Activated CD4-positive, alpha-beta T cell treated with anti-CD3 and anti-CD28 coated beads for 24 hours (primary cell): Measurements from ENCODE around the gene LRRC61.
A peak's percentile ranks its signal among the peaks of the same experiment; 100 is the strongest.

Experiments
- DNase-seq, 2 donors: peaks; one replicate each; pipeline ENCODE4 v3.0.0-alpha.2; 2020; ENCODE audit warnings: low read depth in 2 of 2

Gene LRRC61

DNA sequence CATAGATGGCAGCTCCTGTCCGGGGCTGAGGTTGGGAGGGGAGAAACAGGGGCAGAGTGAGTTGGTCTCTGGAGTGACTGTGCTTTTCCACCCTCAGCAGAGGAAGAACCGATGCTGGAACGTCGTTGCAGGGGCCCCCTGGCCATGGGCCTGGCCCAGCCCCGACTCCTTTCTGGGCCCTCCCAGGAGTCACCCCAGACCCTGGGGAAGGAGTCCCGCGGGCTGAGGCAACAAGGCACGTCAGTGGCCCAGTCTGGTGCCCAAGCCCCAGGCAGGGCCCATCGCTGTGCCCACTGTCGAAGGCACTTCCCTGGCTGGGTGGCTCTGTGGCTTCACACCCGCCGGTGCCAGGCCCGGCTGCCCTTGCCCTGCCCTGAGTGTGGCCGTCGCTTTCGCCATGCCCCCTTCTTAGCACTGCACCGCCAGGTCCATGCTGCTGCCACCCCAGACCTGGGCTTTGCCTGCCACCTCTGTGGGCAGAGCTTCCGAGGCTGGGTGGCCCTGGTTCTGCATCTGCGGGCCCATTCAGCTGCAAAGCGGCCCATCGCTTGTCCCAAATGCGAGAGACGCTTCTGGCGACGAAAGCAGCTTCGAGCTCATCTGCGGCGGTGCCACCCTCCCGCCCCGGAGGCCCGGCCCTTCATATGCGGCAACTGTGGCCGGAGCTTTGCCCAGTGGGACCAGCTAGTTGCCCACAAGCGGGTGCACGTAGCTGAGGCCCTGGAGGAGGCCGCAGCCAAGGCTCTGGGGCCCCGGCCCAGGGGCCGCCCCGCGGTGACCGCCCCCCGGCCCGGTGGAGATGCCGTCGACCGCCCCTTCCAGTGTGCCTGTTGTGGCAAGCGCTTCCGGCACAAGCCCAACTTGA lies 48.2 kb downstream of the LRRC61 start:
- no peak for DNase-seq

DNA sequence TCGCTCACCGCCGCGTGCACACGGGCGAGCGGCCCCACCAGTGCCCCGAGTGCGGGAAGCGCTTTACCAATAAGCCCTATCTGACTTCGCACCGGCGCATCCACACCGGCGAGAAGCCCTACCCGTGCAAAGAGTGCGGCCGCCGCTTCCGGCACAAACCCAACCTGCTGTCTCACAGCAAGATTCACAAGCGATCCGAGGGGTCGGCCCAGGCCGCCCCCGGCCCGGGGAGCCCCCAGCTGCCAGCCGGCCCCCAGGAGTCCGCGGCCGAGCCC lies 48.8 kb downstream of the LRRC61 start:
- DNase-seq = no peak

DNA sequence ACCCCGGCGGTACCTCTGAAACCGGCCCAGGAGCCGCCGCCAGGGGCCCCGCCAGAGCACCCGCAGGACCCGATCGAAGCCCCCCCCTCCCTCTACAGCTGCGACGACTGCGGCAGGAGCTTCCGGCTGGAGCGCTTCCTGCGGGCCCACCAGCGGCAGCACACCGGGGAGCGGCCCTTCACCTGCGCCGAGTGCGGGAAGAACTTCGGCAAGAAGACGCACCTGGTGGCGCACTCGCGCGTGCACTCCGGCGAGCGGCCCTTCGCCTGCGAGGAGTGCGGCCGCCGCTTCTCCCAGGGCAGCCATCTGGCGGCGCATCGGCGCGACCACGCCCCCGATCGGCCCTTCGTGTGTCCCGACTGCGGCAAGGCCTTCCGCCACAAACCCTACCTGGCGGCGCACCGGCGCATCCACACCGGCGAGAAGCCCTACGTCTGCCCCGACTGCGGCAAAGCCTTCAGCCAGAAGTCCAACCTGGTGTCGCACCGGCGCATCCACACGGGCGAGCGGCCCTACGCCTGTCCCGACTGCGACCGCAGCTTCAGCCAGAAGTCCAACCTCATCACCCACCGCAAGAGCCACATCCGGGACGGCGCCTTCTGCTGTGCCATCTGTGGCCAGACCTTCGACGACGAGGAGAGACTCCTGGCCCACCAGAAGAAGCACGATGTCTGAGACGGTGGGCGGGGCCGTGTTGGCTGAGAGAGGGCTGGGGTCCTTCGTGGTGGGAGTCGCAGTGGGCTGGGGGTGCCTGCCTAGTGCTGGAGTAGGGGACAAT lies 49.3 kb downstream of the LRRC61 start:
- DNase-seq = no peak

DNA sequence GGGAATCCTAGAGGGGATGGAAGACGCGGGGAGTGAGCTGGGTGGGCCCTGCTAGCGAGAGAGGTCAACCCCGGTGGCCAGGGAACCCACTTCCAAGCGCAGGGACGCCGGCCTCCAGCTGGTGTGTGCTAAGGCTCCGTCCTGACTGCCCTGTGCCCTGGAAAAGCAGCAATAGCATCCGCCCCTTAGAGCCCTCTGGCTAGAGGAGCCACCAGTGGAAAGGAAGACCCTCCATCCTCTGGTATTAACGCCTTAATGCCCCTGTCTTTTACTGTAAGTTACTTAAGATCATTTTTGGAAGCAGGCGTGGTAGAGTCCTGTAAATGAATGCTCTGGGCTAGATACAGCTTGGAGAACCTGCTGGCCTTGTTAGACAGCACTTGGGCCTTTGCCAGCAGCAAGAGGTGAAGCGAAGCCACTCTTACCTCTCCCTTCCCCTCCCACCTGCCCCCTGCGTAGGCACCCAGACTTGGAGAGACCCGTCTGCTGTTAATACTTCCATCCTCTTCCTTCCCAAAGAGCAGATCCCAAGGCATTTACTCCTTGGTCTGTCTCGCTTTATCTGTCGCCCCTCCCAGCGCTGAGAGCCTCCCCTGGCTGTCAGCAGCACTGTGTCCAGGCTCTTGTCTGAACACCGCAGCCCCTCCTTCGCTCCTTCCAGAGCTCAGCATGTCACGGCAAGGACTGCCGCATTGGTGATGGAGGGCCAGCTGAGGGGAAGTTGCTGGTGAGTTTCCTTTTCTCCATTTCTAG lies 50.1 kb downstream of the LRRC61 start:
- DNase-seq = no peak

DNA sequence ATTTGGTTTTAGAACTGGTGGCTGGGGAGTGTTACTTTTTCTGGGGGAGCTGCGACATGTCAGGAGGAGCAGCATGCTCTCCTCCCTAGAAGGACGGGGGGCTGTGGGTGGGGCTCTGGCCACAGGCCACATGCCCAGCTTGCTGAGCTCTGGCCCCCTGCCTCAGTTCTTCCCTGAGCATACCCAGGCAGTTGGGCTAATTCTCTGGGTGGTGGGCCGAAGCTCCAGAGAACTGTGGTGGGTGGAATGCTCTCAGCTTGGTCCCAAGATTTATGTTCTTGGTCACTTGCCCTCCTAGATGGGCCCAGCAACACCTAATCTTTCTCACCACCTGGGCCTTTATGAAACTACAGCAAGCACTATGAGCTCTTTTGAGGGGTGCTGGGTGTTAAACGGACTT lies 50.9 kb downstream of the LRRC61 start:
- DNase-seq = no peak

DNA sequence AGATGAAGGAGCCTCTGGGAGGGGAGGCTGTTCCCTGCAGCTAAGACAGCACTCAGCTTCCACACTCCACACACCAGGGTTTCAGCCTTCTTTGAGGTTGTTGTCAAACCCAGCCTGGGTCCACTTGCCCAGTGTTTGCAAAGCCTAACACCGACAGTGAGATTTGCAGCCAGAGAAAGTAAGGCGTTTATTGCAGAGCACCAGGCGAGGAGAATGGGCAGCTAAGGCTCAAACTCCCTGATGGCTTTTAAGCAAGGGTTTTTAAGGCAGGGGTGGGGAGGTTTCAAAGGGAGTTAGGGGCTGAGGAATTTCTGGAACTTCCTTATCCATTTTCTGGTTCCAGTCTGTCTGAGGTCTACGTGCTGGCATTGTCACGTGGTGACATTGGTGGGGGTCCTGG lies 51.3 kb downstream of the LRRC61 start:
- no peak for DNase-seq

DNA sequence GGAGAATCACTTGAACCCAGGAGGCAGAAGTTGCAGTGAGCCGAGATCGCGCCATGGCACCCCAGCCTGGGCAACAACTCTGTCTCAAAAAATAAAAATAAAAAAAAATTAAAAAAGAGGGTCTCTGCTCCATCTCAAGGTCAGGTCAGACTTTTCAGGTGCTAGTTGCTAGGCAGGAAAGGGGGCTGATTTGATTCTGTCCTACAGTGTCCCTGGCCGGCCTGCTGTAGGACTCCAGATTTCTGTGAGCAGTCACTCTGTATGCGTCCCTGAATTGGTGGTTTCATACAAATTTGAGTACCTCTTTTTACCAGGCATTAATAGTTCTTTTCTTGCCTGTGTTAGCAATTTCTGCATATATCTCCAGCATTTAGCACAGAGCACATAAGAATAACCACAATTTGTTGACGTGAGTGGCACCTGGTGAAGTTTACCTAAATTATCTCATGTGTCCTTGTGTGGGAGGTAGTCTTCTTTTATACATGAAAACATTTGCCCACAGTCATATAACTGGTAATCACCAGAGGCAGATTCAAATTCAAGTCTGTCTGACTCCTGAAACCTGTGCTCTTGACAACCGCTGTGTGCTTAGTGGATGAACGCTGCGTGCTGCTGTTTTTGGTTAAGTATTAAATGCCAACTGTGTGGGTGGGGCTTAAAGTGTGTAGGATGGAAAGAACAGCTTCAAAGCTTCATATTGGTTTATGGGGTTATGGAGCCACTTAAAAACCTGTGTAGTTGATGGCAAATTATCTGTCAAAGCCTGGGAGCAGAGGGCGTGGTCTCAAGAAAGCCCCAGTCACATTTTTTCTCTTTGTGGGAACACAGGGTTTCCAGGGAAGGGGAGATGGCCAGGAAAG lies 52.7 kb downstream of the LRRC61 start:
- peak in 1 of 2 donors; percentile 40 for DNase-seq

DNA sequence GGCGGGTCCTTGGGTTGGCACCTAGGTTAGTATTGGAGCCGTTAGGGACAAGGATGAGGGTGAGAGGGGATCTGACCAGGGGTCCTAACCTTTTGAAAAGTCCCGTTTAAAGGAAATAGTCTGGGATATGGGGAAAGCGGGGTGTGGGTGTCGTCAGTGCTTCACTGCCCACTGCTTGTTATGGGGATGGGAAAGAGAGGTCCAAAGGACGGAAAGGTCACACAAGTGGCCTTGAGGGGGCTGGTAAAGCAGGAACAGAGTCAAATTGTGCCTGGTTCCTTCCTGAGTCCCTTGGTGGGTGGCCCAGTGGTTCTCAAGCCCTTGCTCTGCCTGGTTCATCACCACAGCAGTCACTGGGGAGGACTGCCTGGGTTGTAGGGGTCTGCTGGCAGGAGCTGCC lies 53.4 kb downstream of the LRRC61 start:
- no peak for DNase-seq

DNA sequence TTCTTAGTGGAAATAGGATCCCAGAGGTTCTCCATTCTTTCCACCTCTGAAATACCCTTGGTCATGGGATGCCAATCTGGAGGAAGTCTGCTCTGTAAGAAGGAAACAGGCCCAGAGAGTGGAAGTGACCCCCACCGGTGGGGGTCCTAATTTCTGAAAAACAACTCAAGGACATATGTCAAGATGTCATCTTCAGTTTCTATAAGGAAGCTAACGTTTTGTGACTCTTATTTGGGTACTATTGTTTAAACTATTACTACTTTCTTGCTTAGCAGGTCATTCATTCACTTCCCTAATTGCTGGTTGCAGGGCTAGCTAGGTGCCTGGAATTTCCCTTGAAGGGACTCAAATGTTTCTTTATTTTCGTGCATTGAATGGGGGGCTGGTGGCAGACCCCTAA lies 54.0 kb downstream of the LRRC61 start:
- no peak for DNase-seq

DNA sequence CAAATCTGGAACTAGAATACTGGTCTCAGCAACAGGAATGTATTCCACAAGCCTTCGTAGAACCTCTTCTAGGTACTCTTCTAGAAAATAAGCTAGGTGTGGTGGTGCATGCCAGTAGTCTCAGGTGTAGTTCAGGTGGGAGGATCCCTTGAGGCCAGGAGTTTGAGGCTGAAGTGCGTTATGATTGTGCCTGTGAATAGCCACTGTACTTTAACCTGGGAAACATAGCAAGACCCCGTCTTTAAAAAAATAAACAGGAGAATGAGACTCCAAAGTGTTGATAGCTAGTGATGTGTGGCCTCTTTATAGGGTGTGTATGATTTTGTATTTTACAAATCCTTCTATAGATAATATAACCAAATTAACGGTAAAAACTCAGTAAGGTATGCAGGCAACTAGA lies 54.5 kb downstream of the LRRC61 start:
- DNase-seq = no peak

DNA sequence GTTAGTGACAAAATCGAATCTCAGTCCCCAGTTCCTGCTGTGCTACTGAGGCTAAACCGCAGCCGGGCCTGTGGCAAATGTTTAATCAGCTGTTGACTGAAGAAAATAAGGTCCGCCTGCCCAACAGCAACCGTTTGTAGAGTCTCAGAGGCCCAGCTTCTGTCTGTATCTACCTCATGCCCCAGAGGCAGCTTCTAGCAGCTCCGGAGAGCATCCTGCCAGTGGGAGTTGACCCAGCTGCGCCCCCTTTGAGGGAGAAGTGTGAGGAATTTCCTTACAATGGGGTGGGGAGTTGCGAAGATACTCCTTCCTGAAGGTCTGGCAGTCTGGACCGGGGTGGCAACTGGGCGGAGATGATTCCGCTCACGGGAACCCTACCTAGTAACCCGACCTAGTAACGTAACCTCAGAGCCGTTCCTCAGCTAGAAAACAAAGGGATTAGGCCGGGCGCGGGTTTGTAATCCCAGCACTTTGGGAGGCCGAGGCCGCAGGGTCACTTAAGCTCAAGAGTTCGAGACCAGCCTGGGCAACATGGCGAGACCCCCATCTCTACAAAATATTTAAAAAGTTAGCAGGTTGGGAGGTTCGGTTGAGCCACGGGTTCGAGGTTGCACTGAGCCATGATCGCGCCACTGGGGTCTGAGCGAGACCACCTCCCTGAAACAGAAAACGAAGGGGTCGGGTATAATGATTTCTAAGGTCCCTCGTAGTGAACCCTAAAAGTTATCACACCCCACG lies 55.1 kb downstream of the LRRC61 start:
- peak in 1 of 2 donors; percentile 12 for DNase-seq

DNA sequence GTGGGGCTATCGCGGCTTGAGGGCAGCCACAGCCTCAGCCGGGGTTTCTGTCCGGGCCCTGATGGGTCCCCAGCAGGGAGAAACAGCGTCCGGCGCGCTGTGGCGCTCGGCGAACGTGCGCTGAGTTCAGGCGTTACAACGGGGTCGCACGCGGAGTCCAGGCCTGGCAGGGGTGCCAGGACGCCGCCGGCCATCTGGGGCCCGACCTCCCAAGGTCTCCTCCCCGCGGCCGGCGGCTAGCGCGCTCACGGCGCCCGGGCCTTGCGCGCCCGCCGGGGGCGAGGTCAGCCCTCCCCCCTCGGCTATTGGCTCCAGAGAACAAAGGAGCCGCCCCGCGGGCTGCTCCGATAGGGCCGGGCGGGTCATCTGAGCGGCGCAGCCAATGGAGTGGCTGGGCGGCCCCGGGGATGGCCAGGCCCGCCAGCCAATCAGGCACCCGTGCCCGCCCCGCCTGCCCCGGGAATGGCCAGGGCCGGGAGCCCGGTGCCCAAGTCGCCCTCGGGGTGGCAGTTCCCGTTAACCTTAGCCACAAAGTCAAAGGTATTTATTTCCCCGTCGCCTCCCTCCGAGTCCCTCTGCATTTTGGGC lies 55.8 kb downstream of the LRRC61 start, which contains the start of gene ZNF775:
TSS of gene ZNF775 (plus strand) at position 478 of the 588 bp plus-strand sequence. CDS start 9,141 bp downstream, outside the sequence.
- DNase-seq = peak; percentile 85 to 87

DNA sequence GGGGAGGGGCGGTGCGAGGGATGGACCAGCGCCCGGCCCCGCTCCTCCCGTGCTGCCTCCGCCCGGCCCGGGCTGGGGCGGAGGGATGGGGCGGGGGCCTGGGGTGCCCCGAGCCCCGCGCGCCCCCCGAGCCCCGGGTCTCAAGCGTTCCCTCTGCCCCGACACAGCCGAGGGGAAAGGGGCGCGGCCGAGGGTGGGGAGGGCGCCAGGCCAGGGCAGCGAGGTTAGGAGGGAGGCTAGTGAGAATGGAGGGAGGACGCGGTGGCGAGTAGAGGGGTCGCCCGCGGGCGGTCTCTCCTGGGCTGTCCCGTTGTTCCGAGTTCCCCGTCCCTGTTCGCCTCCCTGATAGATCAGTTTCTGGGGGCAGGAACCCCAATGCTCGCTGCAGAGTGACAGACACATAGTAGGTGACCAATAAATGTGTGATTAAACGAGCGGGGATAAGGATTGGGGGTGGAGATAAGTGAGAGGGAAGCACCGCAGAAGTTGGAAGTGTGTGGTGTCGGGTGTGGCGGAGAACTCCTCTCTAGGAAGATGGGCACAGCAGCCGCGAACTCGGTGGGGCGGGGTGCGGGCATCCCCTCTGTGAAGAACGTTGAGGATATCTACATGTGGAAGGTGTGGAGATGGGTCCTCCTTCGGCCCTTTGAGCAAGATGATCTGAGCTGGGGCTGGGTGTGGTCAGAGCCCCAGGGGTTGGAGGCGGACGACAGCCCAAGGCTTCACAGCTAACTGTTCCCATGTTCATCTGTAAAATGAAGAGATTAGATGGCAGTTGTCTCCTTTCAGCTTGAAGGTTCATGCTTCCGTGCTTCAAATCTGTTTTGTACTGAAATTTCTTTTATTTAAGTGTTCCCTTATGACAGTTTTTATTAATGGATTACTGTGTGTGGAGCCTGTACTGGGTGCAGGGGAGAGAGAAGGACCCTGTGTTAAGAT lies 56.6 kb downstream of the LRRC61 start:
- DNase-seq = no peak

DNA sequence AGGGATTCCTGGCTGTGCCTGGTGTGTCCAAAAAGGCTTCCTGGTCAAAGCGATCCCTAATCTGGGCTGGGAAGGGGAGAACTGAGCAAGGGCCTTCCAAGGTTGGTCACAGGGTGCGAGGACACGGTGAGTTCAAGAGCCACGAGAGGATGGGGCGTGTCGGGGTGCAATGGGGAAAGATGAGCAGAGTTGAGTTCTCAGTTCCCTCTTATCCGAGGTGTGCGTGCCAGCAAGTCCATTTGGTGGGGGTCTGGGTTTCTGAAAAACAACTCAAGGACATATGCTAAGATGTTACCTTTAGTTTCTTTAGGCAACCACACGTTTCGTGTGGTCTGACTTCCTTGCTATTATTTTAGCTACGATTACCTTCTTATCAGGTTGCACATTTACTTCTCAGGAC lies 57.3 kb downstream of the LRRC61 start:
- DNase-seq = no peak

DNA sequence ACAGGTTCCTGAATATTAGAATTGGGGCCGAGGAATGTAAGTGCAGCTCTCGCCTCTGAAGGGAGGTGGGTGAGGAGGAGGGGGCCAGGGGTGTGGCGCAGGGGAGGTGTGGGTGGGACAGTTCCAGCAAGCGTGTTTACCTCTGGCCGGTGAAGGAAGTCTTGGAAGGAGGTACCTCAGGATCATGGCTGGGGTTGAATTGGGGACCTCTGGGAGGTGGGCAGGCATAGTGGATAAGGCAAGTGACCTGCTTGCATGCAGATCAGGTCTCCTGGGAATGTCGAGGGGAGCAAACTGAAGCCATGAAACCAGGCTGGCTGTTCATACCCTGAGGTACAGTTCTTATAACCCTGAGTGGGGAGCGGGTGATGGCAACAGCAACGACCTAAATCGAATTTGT lies 57.9 kb downstream of the LRRC61 start:
- no peak for DNase-seq

DNA sequence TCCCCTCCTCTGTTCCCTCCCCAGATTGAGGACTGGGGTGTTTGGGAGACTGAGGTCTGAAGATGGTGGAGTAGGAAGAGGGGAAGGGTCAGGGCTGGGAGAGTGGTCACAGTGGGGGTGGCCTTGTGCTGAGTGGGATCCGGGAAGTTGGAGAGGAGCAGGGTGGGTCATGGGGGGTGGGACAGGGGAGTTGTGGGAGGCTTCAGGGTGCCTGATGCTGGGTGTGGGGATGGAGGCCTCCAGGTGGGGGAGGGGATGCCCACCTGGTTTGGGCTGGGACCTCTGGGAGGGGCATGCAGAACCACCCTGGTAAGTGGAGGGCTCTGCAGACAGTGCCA lies 58.6 kb downstream of the LRRC61 start:
- DNase-seq = no peak

DNA sequence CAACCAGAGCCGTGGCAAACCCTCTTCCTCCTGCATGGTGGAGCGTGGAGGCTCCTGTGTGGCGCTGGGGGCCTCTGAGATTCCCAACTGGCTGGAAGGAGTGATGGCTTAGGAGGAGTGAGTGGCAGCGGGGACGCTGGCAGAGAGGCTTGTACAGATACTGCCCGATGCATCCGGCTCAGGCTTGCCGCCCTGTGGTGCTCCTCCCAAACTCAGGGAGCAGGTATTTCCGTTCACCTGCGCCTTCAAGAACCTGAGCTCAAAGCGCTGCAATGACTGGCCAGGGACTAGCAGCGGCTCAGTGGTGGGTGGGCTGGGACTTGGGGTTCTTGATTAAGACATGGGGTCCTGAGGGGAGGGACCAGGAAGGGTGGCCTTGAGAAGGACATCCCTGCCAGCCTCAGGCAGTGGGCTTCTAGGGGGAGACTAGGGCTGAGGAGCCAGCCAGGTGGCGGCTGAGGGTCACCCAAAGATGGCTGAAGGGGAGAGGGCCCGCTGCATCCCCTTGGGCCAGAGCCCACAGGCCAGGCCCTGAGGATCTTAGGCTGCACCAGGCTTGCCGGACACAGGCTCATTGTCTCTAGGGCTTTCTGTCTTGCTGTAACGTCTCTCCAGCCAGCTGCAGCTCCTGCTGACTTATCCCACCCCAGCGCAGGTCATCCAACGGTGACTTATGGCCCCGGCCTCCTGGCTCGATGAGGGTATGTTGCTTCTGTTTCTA lies 59.1 kb downstream of the LRRC61 start:
- no peak for DNase-seq

DNA sequence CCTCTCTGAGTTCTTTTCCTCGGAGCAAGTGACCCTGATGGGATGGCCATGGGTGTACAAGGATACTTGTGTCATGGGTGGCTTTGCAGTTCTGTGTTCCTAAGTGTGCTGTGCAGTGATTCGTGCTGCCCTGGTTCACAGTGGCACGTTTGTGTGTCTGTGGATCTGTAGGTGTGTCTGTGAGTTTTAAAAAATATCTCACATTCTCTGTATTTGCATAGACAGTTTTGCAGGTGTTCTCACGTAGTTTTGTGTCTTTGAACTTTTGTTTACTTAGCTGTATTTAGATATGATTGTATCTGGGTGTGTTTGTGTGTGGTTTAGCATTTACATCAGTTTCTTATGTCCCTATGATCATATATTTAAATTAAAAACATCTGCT lies 59.7 kb downstream of the LRRC61 start:
- DNase-seq = no peak
